Esophagus squamous epithelium (tissue), 4 donors: Measurements from ENCODE around the gene ARHGAP25.

Experiments
- CTCF ChIP-seq, 6 experiments: fragments of 450-650 bp in 4 of 6; fragments of 200-600 bp in 2 of 6; sonication (generic) in 2 of 6; IDR thresholded peaks; one replicate each; pipeline ENCODE4 v1.5.1; 2016 to 2019; ENCODE audit warnings: antibody characterized with exemption in 6 of 6, mild to moderate bottlenecking in 4 of 6, moderate library complexity in 4 of 6
- POLR2A ChIP-seq, 4 donors: fragments of 450-650 bp; IDR thresholded peaks; one replicate each; pipeline ENCODE4 v1.6.1; 2017; ENCODE audit warnings: antibody characterized with exemption in 4 of 4, mild to moderate bottlenecking in 4 of 4, moderate library complexity in 3 of 4

GRCh38 chr2:68769586-68770270 is 35.1 kb downstream of the ARHGAP25 start:
- TF ChIP-seq CTCF (IDR thresholded peaks at IDR 0.05) (no peak), POLR2A (IDR thresholded peaks at IDR 0.05) (no peak)
